Measurements from ENCODE around the gene SIMC1.

GRCh38 chr5:176369934-176370711, 131.9 kb downstream of the SIMC1 start:
- TF ChIP-seq POLR2AphosphoS5 (IDR thresholded peaks at IDR 0.05; ENCODE audit: low read depth, low read length): no peak
- no peak for TF ChIP-seq POLR2A (IDR thresholded peaks at IDR 0.05; ENCODE audit: low read depth, low read length)
- TF ChIP-seq SPI1 (IDR thresholded peaks at IDR 0.05; ENCODE audit: low read depth, low read length): no peak
- no peak for TF ChIP-seq TAF1 (IDR thresholded peaks at IDR 0.05; ENCODE audit: low read depth, low read length)
